IMR-90 (cell line): ENCODE results near the gene CATSPERE. TPM values are rescaled to one million over a fixed set of nuclear protein-coding genes. Genes with fewer than 3 reads are reported as not detected.
"Not testable (repeated sequence)": the region's sequence is repeated elsewhere in the genome, so short reads cannot be mapped to it uniquely, and the experiment has no call there.

ENCODE experiments used
- ATAC-seq: fragments of 200-7000 bp; cut with Tn5 transposase; 2 replicates; pipeline ENCODE4 v1.9.1; 2020; ENCODE audit warnings: low read depth, mild to moderate bottlenecking, moderate library complexity
- BruUV-seq: library from RNA; stranded (reverse); fragments of 400-500 nt; replicated peaks from 2 replicates; lab custom pipeline; 2021; lab: Mats Ljungman, UMichigan
- CTCF ChIA-PET: fragments of 300-600 bp; formaldehyde crosslinking; extraction: SDS; loops from one replicate; lab custom pipeline; 2021; ENCODE audit warnings: antibody characterized with exemption; lab: Yijun Ruan, JAX
- POLR2A ChIA-PET: fragments of 300-600 bp; sonication (Branson Sonifier 250); formaldehyde crosslinking; loops from one replicate; lab custom pipeline; 2022; ENCODE audit warnings: antibody characterized with exemption; ENCODE audit not compliant: unreplicated experiment; lab: Charles Lee
- DNase-seq: peaks from one replicate; pipeline ENCODE4 v3.0.0; 2013
- H2AFZ ChIP-seq: replicated peaks from 2 replicates; pipeline ENCODE3; 2013; ENCODE audit warnings: low read length, mild to moderate bottlenecking; ENCODE audit not compliant: poor library complexity
- H2AK5ac ChIP-seq: 2 replicates; pipeline ENCODE4 v1.6.1; 2013; ENCODE audit warnings: low read depth, low read length, inconsistent platforms
- H2AK9ac ChIP-seq: replicated peaks from 2 replicates; pipeline ENCODE3; 2013; ENCODE audit warnings: mild to moderate bottlenecking, low read depth, low read length, moderate library complexity; ENCODE audit not compliant: poor library complexity
- H2BK120ac ChIP-seq: 2 replicates; pipeline ENCODE4 v1.6.1; 2013; ENCODE audit warnings: low read depth, low read length, inconsistent platforms
- H2BK15ac ChIP-seq: 3 replicates; pipeline ENCODE4 v1.6.1; 2013; ENCODE audit warnings: low read depth, low read length, inconsistent platforms
- H2BK20ac ChIP-seq: 2 replicates; pipeline ENCODE4 v1.6.1; 2013; ENCODE audit warnings: low read depth, mild to moderate bottlenecking, inconsistent platforms, low read length, moderate library complexity
- H2BK5ac ChIP-seq: 2 replicates; pipeline ENCODE4 v1.6.1; 2013; ENCODE audit warnings: mild to moderate bottlenecking, low read depth, low read length, inconsistent platforms; ENCODE audit not compliant: poor library complexity, severe bottlenecking
- H3K14ac ChIP-seq: replicated peaks from 2 replicates; pipeline ENCODE4 v1.6.1; 2013; ENCODE audit warnings: low read depth, low read length, inconsistent platforms
- H3K18ac ChIP-seq: 2 replicates; pipeline ENCODE4 v1.6.1; 2013; ENCODE audit warnings: low read depth, low read length, control low read depth
- H3K23ac ChIP-seq: 2 replicates; pipeline ENCODE4 v1.6.1; 2013; ENCODE audit warnings: low read depth, low read length, inconsistent platforms
- H3K27ac ChIP-seq: 2 replicates; pipeline ENCODE4 v1.5.1; 2013; ENCODE audit warnings: mild to moderate bottlenecking, control low read depth, low read length; ENCODE audit not compliant: insufficient read depth
- H3K27me3 ChIP-seq: 2 replicates; pipeline ENCODE4 v1.6.1; 2013; ENCODE audit warnings: low read length; ENCODE audit not compliant: control insufficient read depth, insufficient read depth
- H3K36me3 ChIP-seq: 2 replicates; pipeline ENCODE4 v1.6.1; 2013; ENCODE audit warnings: low read length, mixed read lengths; ENCODE audit not compliant: control insufficient read depth, insufficient read depth
- H3K4ac ChIP-seq: 2 replicates; pipeline ENCODE4 v1.6.1; 2013; ENCODE audit warnings: low read depth, low read length, inconsistent platforms
- H3K4me1 ChIP-seq: 2 replicates; pipeline ENCODE4 v1.6.1; 2013; ENCODE audit warnings: low read length, mixed read lengths; ENCODE audit not compliant: control insufficient read depth, insufficient read depth
- H3K4me2 ChIP-seq: 2 replicates; pipeline ENCODE4 v1.6.1; 2013; ENCODE audit warnings: low read depth, mild to moderate bottlenecking, control low read depth, low read length, moderate library complexity
- H3K4me3 ChIP-seq: 2 replicates; pipeline ENCODE4 v1.5.1; 2013; ENCODE audit warnings: low read depth, mild to moderate bottlenecking, control low read depth, low read length, moderate library complexity; ENCODE audit not compliant: insufficient read depth
- H3K56ac ChIP-seq: 2 replicates; pipeline ENCODE4 v1.6.1; 2013; ENCODE audit warnings: low read length, inconsistent platforms; ENCODE audit not compliant: insufficient read depth; ENCODE audit errors: extremely low read depth
- H3K79me1 ChIP-seq, 2 experiments: 2 replicates each; pipeline ENCODE4 v1.6.1; 2013; ENCODE audit warnings: low read length in 2 of 2, inconsistent platforms in 1 of 2, low read depth in 1 of 2
- H3K9ac ChIP-seq: 2 replicates; pipeline ENCODE4 v1.6.1; 2013; ENCODE audit warnings: low read depth, low read length, control low read depth
- H3K9me1 ChIP-seq: 2 replicates; pipeline ENCODE4 v1.6.1; 2013; ENCODE audit warnings: low read length, inconsistent platforms; ENCODE audit not compliant: insufficient read depth
- H3K9me3 ChIP-seq: 2 replicates; pipeline ENCODE4 v1.6.1; 2013; ENCODE audit warnings: low read length; ENCODE audit not compliant: control insufficient read depth, insufficient read depth
- H4K20me1 ChIP-seq: 2 replicates; pipeline ENCODE4 v1.6.1; 2013; ENCODE audit warnings: low read length, inconsistent platforms; ENCODE audit not compliant: insufficient read depth
- H4K5ac ChIP-seq: 2 replicates; pipeline ENCODE4 v1.6.1; 2013; ENCODE audit warnings: mild to moderate bottlenecking, low read depth, low read length, control low read depth
- H4K8ac ChIP-seq, 2 experiments: 2 replicates each; pipeline ENCODE4 v1.6.1; 2013; ENCODE audit warnings: low read depth in 2 of 2, low read length in 2 of 2, control low read depth in 1 of 2, inconsistent platforms in 1 of 2
- H4K91ac ChIP-seq: 2 replicates; pipeline ENCODE4 v1.6.1; 2013; ENCODE audit warnings: low read depth, low read length, inconsistent platforms; ENCODE audit not compliant: insufficient read depth
- WGBS, 2 experiments: methylation state at CpG; one replicate each; pipeline versions ENCODE4 v1.1.5 to v1.1.7; 2013; ENCODE audit warnings: missing lambda C conversion rate in 2 of 2; ENCODE audit not compliant: insufficient read length in 1 of 2; ENCODE audit errors: extremely low coverage in 2 of 2; 5-methylcytosine and 5-hydroxymethylcytosine counted together
- dilution Hi-C: fragments of 300-500 bp; cut with HindIII; formaldehyde crosslinking; loops from one replicate; pipeline ENCODE4 v1.14.3; 2018; ENCODE audit warnings: low sequenced_read_pairs; ENCODE audit not compliant: unreplicated experiment
- in situ Hi-C: fragments of 300-500 bp; cut with MboI; formaldehyde crosslinking; loops from 3 replicates; pipeline ENCODE4 v1.14.3; 2019; ENCODE audit warnings: low sequenced_read_pairs, inconsistent platforms, mixed read lengths
- intact Hi-C: fragments of 100-400 bp; cut with micrococcal nuclease; formaldehyde crosslinking; loops from 2 replicates; pipeline ENCODE4 v1.10.0; 2022
- polyA plus RNA-seq, 3 experiments: library from polyadenylated mRNA; depleted of rRNA; stranded (reverse); fragments of >200 nt; gene quantifications; 2 replicates each; pipeline ENCODE4 v1.2.3, GENCODE V29; 2012; ENCODE audit warnings: low replicate concordance in 1 of 3
- total RNA-seq: library from RNA; depleted of rRNA; stranded (reverse); fragments of >200 nt; gene quantifications from 2 replicates; pipeline ENCODE4 v1.2.3, GENCODE V29; 2012

Gene CATSPERE
- total and polyA plus RNA-seq, 2 of the 4 experiments (the other 2 are of a cell fraction), result 0.07 to 0.18 TPM

GRCh38 chr1:244484971-244485370, 23.9 kb downstream of the CATSPERE start:
- H4K8ac ChIP-seq, H2BK20ac ChIP-seq, in situ Hi-C loops, H3K14ac ChIP-seq, H2AFZ ChIP-seq, H4K20me1 ChIP-seq, H2BK15ac ChIP-seq, H4K5ac ChIP-seq, H3K36me3 ChIP-seq, dilution Hi-C loops, H3K27ac ChIP-seq, H2BK5ac ChIP-seq, DNase-seq, intact Hi-C loops, H3K4ac ChIP-seq, H3K9me3 ChIP-seq, H3K56ac ChIP-seq, H3K27me3 ChIP-seq, H2BK120ac ChIP-seq, H2AK9ac ChIP-seq, H3K4me1 ChIP-seq, H2AK5ac ChIP-seq, BruUV-seq, H3K79me1 ChIP-seq, H3K4me2 ChIP-seq, H3K18ac ChIP-seq, H3K23ac ChIP-seq, ATAC-seq, H3K9ac ChIP-seq, H3K4me3 ChIP-seq, H4K91ac ChIP-seq, H3K9me1 ChIP-seq, POLR2A ChIA-PET: not testable (repeated sequence)
- CTCF ChIA-PET, result interaction anchor here (0.6 kb wide), 2 partner anchors 57 to 85 kb away, joined by 4 to 5 read pairs; no protein-coding TSS in a partner anchor
- WGBS, 2 experiments, result no CpG with 5 or more reads among the region's 3 CpGs
